Tibial nerve (tissue), 4 donors: Measurements from ENCODE around the gene RIMKLB.

Source experiments
- EP300 ChIP-seq, 2 donors: sonication (generic); formaldehyde crosslinking; IDR thresholded peaks; one replicate each; pipeline ENCODE4 v1.6.1; 2017; ENCODE audit warnings: antibody characterized with exemption in 2 of 2, mild to moderate bottlenecking in 1 of 2
- TF ChIP-seq, protein P1 (sequence below), 5 experiments: fragments of 200-600 bp in 3 of 5; fragments of 450-650 bp in 2 of 5; sonication (generic) in 3 of 5; IDR thresholded peaks; one replicate each; pipeline ENCODE4 v1.5.1; 2016 to 2019; ENCODE audit warnings: antibody characterized with exemption in 5 of 5, mild to moderate bottlenecking in 3 of 5, moderate library complexity in 2 of 5

GRCh38 chr12:8813572-8814357 is 116.0 kb downstream of the RIMKLB start:
- no peak for TF ChIP-seq EP300 (IDR thresholded peaks at IDR 0.05)
- TF ChIP-seq, protein P1, sequence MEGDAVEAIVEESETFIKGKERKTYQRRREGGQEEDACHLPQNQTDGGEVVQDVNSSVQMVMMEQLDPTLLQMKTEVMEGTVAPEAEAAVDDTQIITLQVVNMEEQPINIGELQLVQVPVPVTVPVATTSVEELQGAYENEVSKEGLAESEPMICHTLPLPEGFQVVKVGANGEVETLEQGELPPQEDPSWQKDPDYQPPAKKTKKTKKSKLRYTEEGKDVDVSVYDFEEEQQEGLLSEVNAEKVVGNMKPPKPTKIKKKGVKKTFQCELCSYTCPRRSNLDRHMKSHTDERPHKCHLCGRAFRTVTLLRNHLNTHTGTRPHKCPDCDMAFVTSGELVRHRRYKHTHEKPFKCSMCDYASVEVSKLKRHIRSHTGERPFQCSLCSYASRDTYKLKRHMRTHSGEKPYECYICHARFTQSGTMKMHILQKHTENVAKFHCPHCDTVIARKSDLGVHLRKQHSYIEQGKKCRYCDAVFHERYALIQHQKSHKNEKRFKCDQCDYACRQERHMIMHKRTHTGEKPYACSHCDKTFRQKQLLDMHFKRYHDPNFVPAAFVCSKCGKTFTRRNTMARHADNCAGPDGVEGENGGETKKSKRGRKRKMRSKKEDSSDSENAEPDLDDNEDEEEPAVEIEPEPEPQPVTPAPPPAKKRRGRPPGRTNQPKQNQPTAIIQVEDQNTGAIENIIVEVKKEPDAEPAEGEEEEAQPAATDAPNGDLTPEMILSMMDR (IDR thresholded peaks at IDR 0.05) = no peak
